LNCaP clone FGC (cell line): ENCODE results near the gene SNX6.

Experiments
- DNase-seq: peaks from one replicate; pipeline ENCODE4 v3.0.0-alpha.2; 2011; ENCODE audit warnings: low read depth
- H3K4me3 ChIP-seq: 2 replicates; pipeline ENCODE4 v1.5.1; 2011; ENCODE audit warnings: mild to moderate bottlenecking, low read depth, low read length, control low read depth
- CTCF ChIP-seq: IDR thresholded peaks from 2 replicates; pipeline ENCODE4 v1.5.1; 2012; ENCODE audit warnings: mild to moderate bottlenecking; ENCODE audit not compliant: control insufficient read depth, insufficient read depth; ENCODE audit errors: extremely low read depth

SNX6 gene

GRCh38 chr14:34619471-34619870 is 10.5 kb downstream of the SNX6 start:
- no peak for TF ChIP-seq CTCF
- no peak for DNase-seq
- no peak overlapping the region for H3K4me3 ChIP-seq

GRCh38 chr14:34616360-34616759 is 13.6 kb downstream of the SNX6 start:
- no peak overlapping the region for H3K4me3 ChIP-seq
- TF ChIP-seq CTCF, result no peak
- DNase-seq, result no peak

- H3K4me3 ChIP-seq, result no peak overlapping the region
- TF ChIP-seq CTCF, result no peak
- DNase-seq, result no peak
Measured at GRCh38 chr14:34615507-34615906, 14.4 kb downstream of the SNX6 start.

- no peak for DNase-seq
- no peak overlapping the region for H3K4me3 ChIP-seq
- no peak for TF ChIP-seq CTCF
Measured at GRCh38 chr14:34614638-34615037, 15.3 kb downstream of the SNX6 start.

GRCh38 chr14:34610101-34610500 is 19.8 kb downstream of the SNX6 start:
- H3K4me3 ChIP-seq, result no peak overlapping the region
- no peak for DNase-seq
- no peak for TF ChIP-seq CTCF

GRCh38 chr14:34605461-34605860 is 24.5 kb downstream of the SNX6 start:
- no peak for TF ChIP-seq CTCF
- no peak for DNase-seq
- no peak overlapping the region for H3K4me3 ChIP-seq

- DNase-seq, result no peak
- H3K4me3 ChIP-seq, result no peak overlapping the region
- no peak for TF ChIP-seq CTCF
Measured at GRCh38 chr14:34604995-34605394, 25.0 kb downstream of the SNX6 start.
